T-helper 2 cell treated with Interferon-gamma antibody and Interleukin-4, amounts not matched to agents 100 ng/mL and 5 ng/mL, for 36 hours (primary cell): Measurements from ENCODE around the gene CEP85L. TPM values are rescaled to one million over a fixed set of nuclear protein-coding genes. Genes with fewer than 3 reads are reported as not detected.

ENCODE experiments used
- intact Hi-C: fragments of 100-400 bp; cut with micrococcal nuclease; formaldehyde crosslinking; loops from one replicate; pipeline ENCODE4 v1.15.1; 2023
- total RNA-seq: library from RNA; stranded (reverse); gene quantifications from 2 replicates; pipeline ENCODE4 v1.2.3, GENCODE V29; 2022

Gene CEP85L
- total RNA-seq, 1 donor from 2014 or later: 41.2 TPM

DNA sequence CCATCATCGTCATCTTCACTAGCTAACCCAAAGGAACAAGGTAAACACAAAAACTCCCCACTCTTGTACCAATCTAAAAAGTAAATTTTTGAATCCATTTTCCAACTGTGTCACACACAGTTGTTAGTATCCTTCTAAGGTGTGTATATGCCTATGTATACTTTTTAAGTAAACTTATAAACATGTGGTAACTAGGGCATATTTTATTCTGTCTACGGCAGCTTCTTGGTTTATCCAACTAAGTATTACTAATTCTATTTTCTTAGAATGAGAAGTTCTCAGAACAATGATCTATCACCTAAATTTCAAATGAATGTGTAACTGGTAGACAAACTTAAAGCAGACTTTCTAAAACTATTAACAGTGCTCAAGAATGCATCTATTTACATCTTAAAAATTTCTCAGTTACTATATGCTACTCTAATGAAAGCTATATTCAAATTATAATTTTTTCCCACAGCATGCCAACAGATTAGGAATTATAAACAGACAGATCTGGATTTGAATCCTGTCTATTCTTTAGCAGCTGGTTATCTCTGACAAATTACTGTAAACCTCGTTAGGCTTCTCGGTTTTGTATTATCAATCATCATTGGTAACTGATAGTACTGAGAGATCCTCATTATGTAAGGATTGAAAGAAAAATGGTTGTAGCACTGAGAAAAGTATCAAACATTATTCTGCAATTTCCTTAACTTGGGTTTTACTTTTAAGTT, 105.1 kb downstream of the CEP85L start:
- intact Hi-C loops: no loop called here

GRCh38 chr6:118544105-118544504, 107.3 kb downstream of the CEP85L start:
- intact Hi-C loops: no loop called here

DNA sequence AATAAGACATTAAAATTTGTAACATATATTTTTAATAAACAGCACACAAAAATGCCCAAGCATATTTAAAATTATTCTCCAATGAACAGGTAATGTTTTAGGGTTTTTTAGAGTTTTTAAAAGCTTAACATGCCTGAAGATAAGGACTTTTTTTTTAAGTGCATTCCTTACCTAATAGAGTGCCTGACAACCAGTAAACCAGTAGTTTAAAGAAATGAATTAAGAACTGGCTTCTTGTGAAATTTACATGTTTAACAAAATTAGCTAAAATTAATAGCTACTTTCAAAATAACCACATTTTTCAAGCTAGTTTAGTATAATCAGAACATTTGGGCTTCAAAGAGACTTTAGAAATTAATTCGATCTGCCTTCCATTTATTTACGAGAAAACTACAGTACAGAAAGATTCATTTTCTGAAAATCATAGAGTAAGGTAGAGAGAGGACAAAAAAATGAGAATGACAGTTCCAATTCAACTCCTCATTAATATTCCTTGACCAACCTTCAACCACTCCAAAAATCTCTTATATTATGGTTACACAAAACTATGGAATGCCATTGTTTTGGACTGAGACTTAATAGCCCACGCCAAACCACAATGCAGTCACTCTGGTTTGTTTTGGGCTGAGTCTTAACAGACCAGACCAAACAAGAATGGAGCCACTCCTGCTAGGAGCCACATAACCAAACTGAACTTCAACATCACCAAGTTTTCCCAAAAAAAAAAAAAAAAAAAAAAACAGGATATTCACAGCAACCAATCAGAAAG, 109.0 kb downstream of the CEP85L start:
- intact Hi-C loops: no loop called here

DNA sequence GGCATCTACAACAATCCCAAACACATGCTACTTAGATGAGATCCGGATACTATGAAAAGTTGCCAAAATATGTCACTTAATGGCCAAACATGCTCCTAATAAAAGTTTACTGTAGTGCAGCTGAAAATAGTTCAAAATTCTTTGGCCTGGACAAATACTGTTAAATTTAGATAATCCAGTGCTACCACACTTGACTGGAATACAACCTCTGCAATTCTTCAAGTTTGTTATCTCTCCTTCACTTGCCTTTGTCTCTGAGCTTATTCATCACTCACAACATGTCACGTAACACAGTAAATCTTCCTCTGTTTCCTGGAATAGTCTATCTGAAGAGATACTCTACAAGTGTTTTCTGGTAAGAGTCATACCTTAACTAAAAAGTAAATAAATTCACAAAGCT, 113.8 kb downstream of the CEP85L start:
- intact Hi-C loops: no loop called here

DNA sequence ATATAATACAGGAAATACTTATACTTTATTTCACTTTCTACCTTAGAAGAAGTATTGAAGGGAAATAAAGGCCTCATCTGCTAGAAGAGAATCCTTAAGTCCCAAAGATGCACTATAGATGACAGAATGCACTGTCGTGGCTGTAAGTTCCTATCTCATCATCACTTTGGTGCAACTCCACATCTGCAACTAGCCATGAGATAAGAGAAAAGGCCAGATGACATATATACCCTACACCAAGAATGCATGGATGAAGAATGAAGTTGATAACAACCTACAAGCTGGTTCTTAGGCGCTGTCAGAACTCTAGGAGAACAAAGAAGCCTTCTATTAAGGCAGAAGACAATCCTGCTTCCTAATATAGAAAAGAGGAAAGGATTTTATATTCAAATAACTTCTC, 114.9 kb downstream of the CEP85L start:
- intact Hi-C loops: no loop called here

- intact Hi-C loops: no loop called here
These were observed 116.1 kb downstream of the CEP85L start for GRCh38 chr6:118535176-118535844.

GRCh38 chr6:118530942-118531341, 120.4 kb downstream of the CEP85L start:
- intact Hi-C loops: no loop called here

- intact Hi-C loops: no loop called here
These were observed 121.6 kb downstream of the CEP85L start for GRCh38 chr6:118529756-118530155.

- intact Hi-C loops: no loop called here
These were observed 123.3 kb downstream of the CEP85L start for GRCh38 chr6:118528129-118528528.

- intact Hi-C loops: no loop called here
These were observed 125.2 kb downstream of the CEP85L start for GRCh38 chr6:118525913-118526780.

- intact Hi-C loops: no loop called here
These were observed 126.7 kb downstream of the CEP85L start for GRCh38 chr6:118524686-118525085.

- intact Hi-C loops: no loop called here
These were observed 128.2 kb downstream of the CEP85L start for GRCh38 chr6:118523216-118523615.

DNA sequence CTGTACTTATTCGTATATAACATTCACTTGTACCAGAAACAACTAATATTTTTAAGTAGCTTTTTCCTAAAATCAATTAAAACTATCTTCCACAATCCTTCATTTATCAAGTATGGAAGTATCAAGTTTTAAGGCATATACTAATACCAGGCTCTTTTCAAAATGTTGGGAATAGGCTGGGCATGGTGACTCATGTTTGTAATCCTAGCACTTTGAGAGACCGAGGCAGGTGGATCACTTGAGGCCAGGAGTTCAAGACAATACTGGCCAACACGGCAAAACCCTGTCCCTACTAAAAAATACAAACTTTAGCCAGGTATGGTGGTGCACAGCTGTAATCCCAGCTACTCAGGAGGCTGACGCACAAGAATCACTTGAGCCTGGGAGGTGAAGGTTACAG, 129.0 kb downstream of the CEP85L start:
- intact Hi-C loops: no loop called here

GRCh38 chr6:118514689-118515088, 136.7 kb downstream of the CEP85L start:
- intact Hi-C loops: no loop called here

GRCh38 chr6:118511930-118512715, 139.3 kb downstream of the CEP85L start:
- intact Hi-C loops: no loop called here

DNA sequence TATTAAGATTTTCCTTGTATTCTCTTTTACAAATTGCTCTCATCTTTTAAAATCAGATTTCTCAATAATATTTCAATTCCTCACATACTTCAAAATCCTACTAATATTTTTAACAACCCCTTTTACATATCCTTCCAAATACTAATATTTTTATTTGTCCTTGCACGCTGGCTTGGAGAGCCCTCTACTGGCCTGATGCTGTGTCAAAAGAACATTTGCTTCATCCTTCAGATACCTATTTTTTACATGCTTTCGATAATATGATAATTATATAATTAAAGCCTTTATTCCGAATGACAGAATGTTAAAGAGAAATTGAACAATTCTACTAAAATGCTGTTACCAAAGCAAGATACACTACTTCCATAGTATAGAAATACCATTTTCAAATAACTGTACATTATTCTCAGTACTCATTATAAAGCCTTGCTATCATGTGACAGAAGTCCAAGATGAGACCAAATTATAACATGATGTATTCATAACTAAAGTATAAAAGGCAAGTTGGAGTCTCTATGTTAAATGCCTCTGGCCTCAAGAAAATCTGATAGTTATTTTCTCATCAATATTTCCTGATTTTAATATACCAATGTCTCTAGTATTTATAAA, 142.3 kb downstream of the CEP85L start:
- intact Hi-C loops: loop anchor here (5.0 kb wide), 1 partner anchor 227 kb away; no protein-coding TSS in a partner anchor

- intact Hi-C loops: loop anchor here (5.0 kb wide), 1 partner anchor 225 kb away; no protein-coding TSS in a partner anchor
These were observed 143.8 kb downstream of the CEP85L start for GRCh38 chr6:118507636-118508035.

GRCh38 chr6:118506071-118506638, 145.2 kb downstream of the CEP85L start:
- intact Hi-C loops: loop anchor here (5.0 kb wide), 1 partner anchor 224 kb away; no protein-coding TSS in a partner anchor

GRCh38 chr6:118505656-118506055, 145.7 kb downstream of the CEP85L start:
- intact Hi-C loops: loop anchor here (5.0 kb wide), 1 partner anchor 223 kb away; no protein-coding TSS in a partner anchor
